PFSK-1 (cell line): ENCODE results near the gene KIF26B.

Experiments used
- FOXP2 ChIP-seq: optimal IDR thresholded peaks from 2 replicates; pipeline ENCODE3; 2011; ENCODE audit warnings: borderline replicate concordance, control low read depth, inconsistent platforms; ENCODE audit not compliant: insufficient read depth; ENCODE audit errors: extremely low read length, extremely low read depth
- POLR2AphosphoS5 ChIP-seq: IDR thresholded peaks from 2 replicates; pipeline ENCODE4 v1.6.1; 2012; ENCODE audit warnings: low read depth, mild to moderate bottlenecking, control low read depth, low read length, moderate library complexity
- SIN3A ChIP-seq: IDR thresholded peaks from 2 replicates; pipeline ENCODE4 v1.6.1; 2012; ENCODE audit warnings: mild to moderate bottlenecking, low read length, moderate library complexity, borderline replicate concordance; ENCODE audit not compliant: insufficient read depth
- TAF1 ChIP-seq: IDR thresholded peaks from 2 replicates; pipeline ENCODE4 v1.6.1; 2012; ENCODE audit warnings: low read length, control low read depth, borderline replicate concordance; ENCODE audit not compliant: insufficient read depth
- TF ChIP-seq, protein P1 (sequence below), 2 experiments: IDR thresholded peaks; 2 replicates each; pipeline versions ENCODE4 v1.6.1 to v1.8.0; 2011 to 2012; ENCODE audit warnings: low read depth in 2 of 2, low read length in 2 of 2, control low read depth in 1 of 2, inconsistent platforms in 1 of 2, mild to moderate bottlenecking in 1 of 2, moderate library complexity in 1 of 2; ENCODE audit not compliant: insufficient read depth in 1 of 2

KIF26B gene

DNA sequence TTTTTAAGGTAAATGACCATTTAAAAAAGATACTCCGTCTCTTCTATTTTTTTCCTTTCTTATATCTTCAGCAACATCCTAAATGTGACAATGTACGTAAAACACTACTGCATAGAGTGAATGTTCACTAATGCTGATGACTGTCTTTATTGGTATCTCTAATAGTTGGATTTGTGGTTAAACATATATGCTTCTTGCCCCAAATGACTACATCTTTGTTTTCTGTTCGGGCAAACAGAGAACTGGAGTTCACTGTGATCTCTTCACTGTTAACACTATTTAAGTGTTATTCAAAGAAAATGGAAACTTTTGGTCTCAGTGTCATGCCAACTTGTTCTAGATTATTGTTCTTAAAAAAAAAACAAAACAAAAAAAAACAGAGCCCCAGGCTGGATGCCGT is 109.4 kb downstream of the KIF26B start:
- TF ChIP-seq TAF1, result no peak
- TF ChIP-seq SIN3A, result no peak
- TF ChIP-seq, protein P1, sequence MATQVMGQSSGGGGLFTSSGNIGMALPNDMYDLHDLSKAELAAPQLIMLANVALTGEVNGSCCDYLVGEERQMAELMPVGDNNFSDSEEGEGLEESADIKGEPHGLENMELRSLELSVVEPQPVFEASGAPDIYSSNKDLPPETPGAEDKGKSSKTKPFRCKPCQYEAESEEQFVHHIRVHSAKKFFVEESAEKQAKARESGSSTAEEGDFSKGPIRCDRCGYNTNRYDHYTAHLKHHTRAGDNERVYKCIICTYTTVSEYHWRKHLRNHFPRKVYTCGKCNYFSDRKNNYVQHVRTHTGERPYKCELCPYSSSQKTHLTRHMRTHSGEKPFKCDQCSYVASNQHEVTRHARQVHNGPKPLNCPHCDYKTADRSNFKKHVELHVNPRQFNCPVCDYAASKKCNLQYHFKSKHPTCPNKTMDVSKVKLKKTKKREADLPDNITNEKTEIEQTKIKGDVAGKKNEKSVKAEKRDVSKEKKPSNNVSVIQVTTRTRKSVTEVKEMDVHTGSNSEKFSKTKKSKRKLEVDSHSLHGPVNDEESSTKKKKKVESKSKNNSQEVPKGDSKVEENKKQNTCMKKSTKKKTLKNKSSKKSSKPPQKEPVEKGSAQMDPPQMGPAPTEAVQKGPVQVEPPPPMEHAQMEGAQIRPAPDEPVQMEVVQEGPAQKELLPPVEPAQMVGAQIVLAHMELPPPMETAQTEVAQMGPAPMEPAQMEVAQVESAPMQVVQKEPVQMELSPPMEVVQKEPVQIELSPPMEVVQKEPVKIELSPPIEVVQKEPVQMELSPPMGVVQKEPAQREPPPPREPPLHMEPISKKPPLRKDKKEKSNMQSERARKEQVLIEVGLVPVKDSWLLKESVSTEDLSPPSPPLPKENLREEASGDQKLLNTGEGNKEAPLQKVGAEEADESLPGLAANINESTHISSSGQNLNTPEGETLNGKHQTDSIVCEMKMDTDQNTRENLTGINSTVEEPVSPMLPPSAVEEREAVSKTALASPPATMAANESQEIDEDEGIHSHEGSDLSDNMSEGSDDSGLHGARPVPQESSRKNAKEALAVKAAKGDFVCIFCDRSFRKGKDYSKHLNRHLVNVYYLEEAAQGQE (IDR thresholded peaks at IDR 0.05; ENCODE audit: insufficient read depth in 1 of 2, low read depth in 2 of 2, low read length in 2 of 2), result no peak
- no peak for TF ChIP-seq FOXP2
- no peak for TF ChIP-seq POLR2AphosphoS5

DNA sequence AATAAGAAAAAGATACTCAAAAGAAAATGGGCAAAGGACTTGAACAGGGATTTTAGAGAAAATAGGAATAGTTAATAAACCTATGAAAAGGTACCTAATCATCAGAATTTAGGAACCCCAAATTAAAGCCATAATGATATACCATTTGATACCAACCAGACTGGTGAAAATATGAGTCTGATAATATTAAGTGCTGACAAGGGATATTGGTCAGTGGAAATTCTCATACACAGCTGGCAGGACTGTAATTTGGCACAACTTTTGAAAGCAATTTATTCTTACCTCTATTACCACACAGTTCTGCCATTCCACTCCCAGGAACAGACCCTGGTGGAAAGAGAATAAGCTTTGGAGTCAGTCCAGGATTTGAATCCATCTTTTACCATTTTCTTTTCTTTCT is 111.3 kb downstream of the KIF26B start:
- TF ChIP-seq TAF1 (no peak), SIN3A (no peak), FOXP2 (no peak), POLR2AphosphoS5 (no peak)
- TF ChIP-seq, protein P1 (IDR thresholded peaks at IDR 0.05; ENCODE audit: insufficient read depth in 1 of 2, low read depth in 2 of 2, low read length in 2 of 2), result no peak

DNA sequence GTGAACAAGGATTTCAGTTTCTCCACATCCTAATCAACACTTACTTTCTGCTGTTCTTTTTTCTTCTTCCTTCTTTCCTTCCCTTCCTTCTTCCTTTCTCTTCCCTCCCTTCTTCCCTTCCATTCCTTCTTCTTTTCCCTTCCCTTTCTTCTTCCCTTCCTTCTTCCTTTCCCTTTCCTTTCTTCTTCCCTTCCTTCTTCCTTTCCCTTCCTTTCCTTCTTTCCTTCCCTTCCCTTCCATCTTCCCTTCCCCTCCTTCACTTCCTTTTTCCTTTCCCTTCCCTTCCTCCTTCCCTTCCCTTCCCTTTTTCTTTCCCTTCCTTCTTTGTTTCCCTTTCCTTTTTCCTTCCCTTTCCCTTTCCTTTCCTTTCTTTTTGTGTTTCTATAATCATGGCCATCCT is 115.3 kb downstream of the KIF26B start:
- TF ChIP-seq POLR2AphosphoS5, result no peak
- TF ChIP-seq, protein P1 (IDR thresholded peaks at IDR 0.05; ENCODE audit: insufficient read depth in 1 of 2, low read depth in 2 of 2, low read length in 2 of 2), result no peak
- no peak for TF ChIP-seq TAF1
- TF ChIP-seq FOXP2, result no peak
- TF ChIP-seq SIN3A, result no peak

DNA sequence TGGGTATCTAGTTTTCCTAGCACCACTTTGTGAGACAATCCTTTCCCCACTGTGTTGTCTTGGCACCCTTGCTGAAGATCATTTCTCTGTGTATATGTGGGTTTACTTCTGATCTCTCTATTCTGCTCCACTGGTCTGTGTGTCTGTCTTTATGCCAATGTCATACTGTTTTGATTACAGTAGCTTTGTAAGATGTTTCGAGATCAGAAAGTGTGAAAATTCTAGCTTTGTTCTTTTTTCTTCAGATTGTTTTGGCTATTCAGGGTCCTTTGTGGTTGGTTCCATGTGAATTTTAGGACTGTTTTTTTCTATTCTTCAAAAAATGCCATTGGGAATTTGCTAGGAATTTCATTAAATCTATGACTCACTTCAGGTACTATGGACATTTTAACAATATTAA is 116.2 kb downstream of the KIF26B start:
- TF ChIP-seq POLR2AphosphoS5, result no peak
- TF ChIP-seq, protein P1 (IDR thresholded peaks at IDR 0.05; ENCODE audit: insufficient read depth in 1 of 2, low read depth in 2 of 2, low read length in 2 of 2), result no peak
- TF ChIP-seq SIN3A, result no peak

DNA sequence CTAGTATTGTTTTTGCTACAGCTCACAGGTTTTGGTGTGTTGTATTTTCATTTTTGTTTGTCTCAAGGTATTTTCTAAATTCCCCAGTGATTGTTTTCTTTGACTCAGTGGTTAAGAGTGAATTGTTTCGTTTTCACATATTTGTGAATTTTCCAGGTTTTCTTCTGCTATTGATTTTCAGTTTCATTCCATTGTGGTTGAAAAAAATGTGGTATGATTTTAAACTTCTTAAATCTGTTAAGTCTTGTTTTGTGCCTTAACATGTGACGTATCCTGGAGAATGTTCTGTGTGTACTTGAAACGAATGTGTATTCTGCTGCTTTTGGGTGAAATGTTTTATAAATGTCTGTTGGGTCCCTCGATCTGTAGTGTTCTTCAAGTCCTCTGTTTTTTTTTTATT is 117.9 kb downstream of the KIF26B start:
- TF ChIP-seq SIN3A (no peak), TAF1 (no peak), FOXP2 (no peak), POLR2AphosphoS5 (no peak)
- TF ChIP-seq, protein P1 (IDR thresholded peaks at IDR 0.05; ENCODE audit: insufficient read depth in 1 of 2, low read depth in 2 of 2, low read length in 2 of 2), result no peak
